ENCODE results near the gene ZNF527. TPM values are rescaled to one million over a fixed set of nuclear protein-coding genes. Genes with fewer than 3 reads are reported as not detected.

ZNF527 gene
- total RNA-seq, 1 experiment from 2014 or later: 4.7 TPM

Other genes starting within 250 kb of the ZNF527 start
- gene ZNF585A, start 198.4 kb upstream of the ZNF527 start, total RNA-seq (2014; rRNA removed; shearing (Covaris generic)): 23.4 and 27.8 TPM in 2 replicates
- gene ZNF585B, start 160.6 kb upstream of the ZNF527 start, total RNA-seq (2014; rRNA removed; shearing (Covaris generic)): 7.3 and 7.6 TPM in 2 replicates
- 4.8 and 7.8 TPM in 2 replicates for gene ZNF383, start 152.9 kb upstream of the ZNF527 start, total RNA-seq (2014; rRNA removed; shearing (Covaris generic))
- gene ZNF569, start 96.3 kb downstream of the ZNF527 start, total RNA-seq (2014; rRNA removed; shearing (Covaris generic)): 12.5 and 17.9 TPM in 2 replicates
- 5.7 and 8.1 TPM in 2 replicates for gene ZNF570, start 98.3 kb downstream of the ZNF527 start, total RNA-seq (2014; rRNA removed; shearing (Covaris generic))
- gene ZNF793, start 135.8 kb downstream of the ZNF527 start, total RNA-seq (2014; rRNA removed; shearing (Covaris generic)): 0.24 and 0.49 TPM in 2 replicates
- gene ZNF571, start 223.7 kb downstream of the ZNF527 start, total RNA-seq (2014; rRNA removed; shearing (Covaris generic)): 2.6 and 4.2 TPM in 2 replicates
- gene ZNF540, start 223.8 kb downstream of the ZNF527 start, total RNA-seq (2014; rRNA removed; shearing (Covaris generic)): 0.78 and 0.96 TPM in 2 replicates

All from RPMI7951 (cell line).